Stimulated activated CD8-positive, alpha-beta memory T cell treated with anti-CD3 and anti-CD28 coated beads, Interleukin-15, amount 100 ng/mL, for 4 hours (primary cell): ENCODE measurements around the gene IL11RA.

ENCODE experiments used
- DNase-seq, 2 donors: peaks; one replicate each; pipeline ENCODE4 v3.0.0-alpha.2; 2020; ENCODE audit warnings: low read depth in 2 of 2

The IL11RA gene

GRCh38 chr9:34687276-34688030 is 35.5 kb downstream of the IL11RA start:
- no peak for DNase-seq

DNA sequence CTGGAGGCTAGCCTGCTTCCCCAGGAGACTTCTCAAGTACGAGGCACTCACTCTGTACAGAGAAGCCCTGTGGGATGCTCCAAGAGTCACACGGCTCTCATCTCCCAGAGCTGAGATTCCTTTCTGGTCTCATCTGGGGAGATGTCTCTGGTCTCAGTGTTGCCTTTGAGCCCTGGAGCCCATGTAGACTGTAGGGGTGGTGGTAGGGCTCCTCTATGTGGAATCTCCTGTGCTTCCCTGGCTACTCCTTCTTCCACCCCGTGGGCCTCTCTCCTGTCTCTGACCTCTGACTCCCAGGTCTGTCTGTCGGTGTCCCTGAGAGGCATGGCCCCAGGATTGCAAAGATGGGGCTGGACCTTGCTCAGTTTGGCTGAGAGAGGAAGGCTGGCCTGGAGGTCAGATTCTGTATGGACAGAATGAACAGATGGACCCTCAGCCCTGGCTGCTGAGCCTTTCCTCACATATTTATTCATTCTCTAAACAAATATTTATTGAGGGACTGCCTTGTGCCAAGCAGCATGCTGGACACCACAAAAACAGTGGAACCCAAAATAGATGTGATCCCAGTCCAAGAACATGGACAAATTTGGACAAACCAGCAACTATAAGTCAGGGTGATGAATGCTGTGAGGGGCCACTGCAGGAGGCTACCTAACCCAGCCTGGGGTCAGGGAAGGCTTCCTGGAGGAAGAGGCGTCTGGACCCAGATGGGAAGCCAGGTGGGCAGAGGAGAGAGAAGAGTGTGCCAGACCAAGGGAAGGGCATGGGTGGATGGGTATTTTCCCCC is 36.5 kb downstream of the IL11RA start:
- DNase-seq = no peak

GRCh38 chr9:34689116-34689470 is 37.1 kb downstream of the IL11RA start:
- DNase-seq = no peak

GRCh38 chr9:34689512-34689911 is 37.5 kb downstream of the IL11RA start:
- no peak for DNase-seq

- no peak for DNase-seq
Observed at GRCh38 chr9:34690983-34691935, 39.3 kb downstream of the IL11RA start, which contains the start of gene CCL19. Gene CCL19, minus strand, starts transcription at chr9:34691276. Its CDS starts 137 bp downstream, at chr9:34691139.

- no peak for DNase-seq
Observed at GRCh38 chr9:34691936-34692315, 39.9 kb downstream of the IL11RA start.

GRCh38 chr9:34693560-34693959 is 41.6 kb downstream of the IL11RA start:
- no peak for DNase-seq

GRCh38 chr9:34694811-34695210 is 42.8 kb downstream of the IL11RA start:
- no peak for DNase-seq

GRCh38 chr9:34701023-34701768 is 49.2 kb downstream of the IL11RA start:
- DNase-seq = peak; percentile 36 to 49

- peak; percentile 62 to 67 for DNase-seq
Observed at GRCh38 chr9:34701769-34702736, 50.1 kb downstream of the IL11RA start.

DNA sequence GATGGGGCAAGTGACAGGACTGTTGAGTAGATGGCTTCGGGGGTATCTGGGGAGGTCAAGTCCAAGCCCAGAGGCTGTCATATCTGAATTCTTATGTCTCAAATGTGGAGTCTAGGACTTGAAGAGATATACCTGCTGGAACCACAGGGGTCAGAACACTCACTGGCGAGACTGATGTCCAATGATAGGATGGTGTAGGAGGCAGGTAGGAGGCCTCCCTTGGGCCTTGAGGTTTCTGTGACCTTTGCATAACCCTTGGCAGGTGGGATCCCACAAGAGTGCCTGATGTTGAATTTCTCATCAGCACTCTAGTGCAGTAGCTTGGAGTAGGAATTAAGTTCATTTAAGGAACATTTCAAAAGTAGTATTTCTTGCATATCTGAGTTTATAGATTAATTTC is 55.1 kb downstream of the IL11RA start:
- DNase-seq = no peak

DNA sequence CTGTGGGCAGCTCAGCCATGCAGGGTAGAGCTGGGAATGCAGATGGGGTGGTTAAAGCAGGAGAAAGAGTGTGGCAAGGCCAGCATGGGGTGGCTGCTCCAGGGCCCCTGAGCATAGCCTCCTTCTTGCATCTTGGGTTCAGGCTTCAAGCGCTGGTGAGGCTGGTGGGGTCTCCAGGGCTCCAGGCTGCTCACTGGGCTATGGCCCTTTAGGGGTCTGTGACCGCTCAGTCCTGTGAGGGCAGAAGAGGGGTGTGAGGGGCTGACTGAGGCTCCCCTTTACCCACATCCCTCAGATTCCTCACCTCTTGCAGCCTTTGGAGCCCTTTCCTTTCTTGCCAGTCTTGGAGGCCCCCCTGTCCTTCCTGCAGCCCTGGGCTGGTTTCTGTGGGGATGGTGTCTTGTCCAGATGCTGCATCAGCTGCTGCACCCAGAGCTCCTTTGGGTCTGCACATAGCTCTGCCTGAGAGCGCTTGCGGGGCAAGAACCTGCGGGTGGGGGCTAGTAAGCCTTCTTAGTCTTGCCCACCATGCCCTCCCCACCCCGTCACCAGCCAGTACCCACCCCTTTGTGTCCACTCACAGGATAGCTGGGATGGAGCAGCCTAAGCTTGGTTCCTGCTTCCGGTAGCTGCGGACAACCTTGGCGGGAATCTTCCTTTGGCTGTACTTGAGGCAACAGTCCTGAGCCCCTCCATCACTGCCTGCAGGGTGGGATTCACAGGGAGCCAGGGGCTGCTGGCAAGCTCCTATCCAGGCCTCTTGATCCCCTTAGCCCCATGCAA is 57.4 kb downstream of the IL11RA start:
- DNase-seq = no peak

GRCh38 chr9:34710023-34710422 is 58.0 kb downstream of the IL11RA start, which contains the start of gene CCL21:
Gene CCL21, minus strand, starts transcription at chr9:34710136. Its CDS starts 70 bp downstream, at chr9:34710066.
- no peak for DNase-seq
